ENCODE data around the gene HES6.

DNA sequence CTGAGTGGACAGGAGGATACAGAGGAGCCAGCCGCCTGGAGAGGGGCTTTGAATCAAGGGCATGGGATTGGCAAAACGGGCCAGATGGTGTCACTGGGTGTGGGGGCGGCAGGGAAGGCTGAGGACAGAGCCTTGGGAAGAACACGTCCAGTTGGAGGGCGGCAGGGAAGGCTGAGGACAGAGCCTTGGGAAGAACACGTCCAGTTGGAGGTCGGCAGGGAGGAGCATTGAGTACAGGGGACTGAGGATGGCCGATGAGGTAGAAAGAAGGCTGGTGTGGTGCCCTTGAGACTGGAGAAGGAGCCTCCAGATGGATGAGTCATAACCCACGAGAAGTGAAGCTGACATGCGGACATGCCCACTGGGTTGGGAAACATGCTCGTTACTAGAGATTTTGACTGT, 4.5 kb downstream of the HES6 start:
- no peak for TF ChIP-seq ZNF175 (tag by site-specific recombination; IDR thresholded peaks at IDR 0.05)
- TF ChIP-seq ZNF558 (tag by site-specific recombination; IDR thresholded peaks at IDR 0.05): no peak
- TF ChIP-seq ZSCAN18 (tag by site-specific recombination; IDR thresholded peaks at IDR 0.05): no peak
- no peak for TF ChIP-seq CTCF (tag by site-specific recombination; IDR thresholded peaks at IDR 0.05)
- TF ChIP-seq ZNF350 (tag by site-specific recombination; IDR thresholded peaks at IDR 0.05): no peak
- TF ChIP-seq SP2 (tag by site-specific recombination; IDR thresholded peaks at IDR 0.05): peak; percentile 24; the same call in 1 of the 2 replicates
